Measurements from ENCODE around the gene IKZF3. TPM values are rescaled to one million over a fixed set of nuclear protein-coding genes. Genes with fewer than 3 reads are reported as not detected.

IKZF3 gene
- polyA plus RNA-seq, 1 donor (not counting 4 experiments of a cell fraction or from before 2014, with no cell fraction given): not detected

DNA sequence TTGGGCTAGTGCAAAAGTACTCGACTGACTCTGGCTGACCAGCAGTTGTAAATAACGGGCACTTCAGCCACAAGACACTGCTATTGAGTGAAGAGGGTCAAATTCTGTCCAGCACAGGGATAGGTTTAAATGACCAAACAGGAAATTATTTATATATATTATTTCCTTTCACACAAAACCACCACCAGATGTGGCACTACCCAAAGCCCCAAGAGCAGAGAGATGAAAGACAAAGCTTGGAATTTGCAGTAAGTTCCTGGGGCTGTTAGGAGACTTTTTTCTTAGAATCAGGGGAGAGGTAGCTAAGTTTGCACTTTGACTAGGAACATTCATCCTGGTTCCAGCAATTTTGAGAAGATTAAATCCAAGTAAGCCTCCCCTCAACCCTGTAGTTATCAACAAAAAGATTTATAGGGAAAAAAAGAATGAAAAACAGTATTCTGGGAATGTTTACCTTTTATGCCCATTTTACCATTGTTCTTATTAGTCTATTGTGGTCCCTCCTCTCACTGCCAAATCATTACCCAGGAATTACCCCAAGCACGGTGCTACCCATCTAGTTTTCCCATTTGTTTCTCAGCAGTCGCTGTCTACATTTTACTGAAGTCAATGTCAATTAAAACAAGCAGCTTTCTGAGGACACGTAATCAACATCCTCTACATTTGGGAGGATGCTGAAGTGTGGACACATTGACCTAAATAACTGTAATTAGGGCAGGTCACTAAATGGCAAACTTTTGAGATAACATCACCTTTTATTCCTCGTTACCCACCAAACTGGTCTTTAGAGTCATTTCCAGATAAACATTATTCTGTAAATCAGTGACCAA is 82.9 kb downstream of the IKZF3 start:
- Histone ChIP-seq H3K27me3 (ENCODE audit: control insufficient read depth, extremely low read depth, insufficient read depth, low read length) (no peaks in the 10 kb centered on the region), H3K79me2 (ENCODE audit: control insufficient read depth, insufficient read depth, low read length) (no peaks in the 10 kb centered on the region), H3K36me3 (ENCODE audit: control insufficient read depth in 2 of 2, extremely low read depth in 1 of 2, insufficient read depth in 2 of 2, low read length in 2 of 2) (no peaks in the 10 kb centered on the region), H3K27ac (ENCODE audit: control insufficient read depth, insufficient read depth, low read length) (peak overlapping the region; percentile 91), H3K4me3 (ENCODE audit: control insufficient read depth in 2 of 3, extremely low read depth in 1 of 3, insufficient read depth in 2 of 3, low read depth in 1 of 3, low read length in 3 of 3) (peak overlapping the region in 1 of 3 experiments; percentile 27), H3K9me3 (ENCODE audit: control insufficient read depth, low read depth, low read length) (no peaks in the 10 kb centered on the region), H2AFZ (ENCODE audit: control insufficient read depth, low read length) (peak overlapping the region; percentile 92), H3K9ac (ENCODE audit: control insufficient read depth, extremely low read depth, insufficient read depth, low read length) (peak overlapping the region; percentile 48), H3K9me1 (ENCODE audit: control insufficient read depth, extremely low read depth, insufficient read depth, low read length) (no peaks in the 10 kb centered on the region), H3K4me2 (ENCODE audit: control insufficient read depth, extremely low read depth, insufficient read depth, low read depth, low read length) (peak overlapping the region; percentile 91), H3K4me1 (ENCODE audit: control insufficient read depth, extremely low read depth, insufficient read depth, low read length) (peaks cover 25% of the 10 kb centered on the region), H4K20me1 (ENCODE audit: control insufficient read depth, extremely low read depth, insufficient read depth, low read length) (no peaks in the 10 kb centered on the region)
- DNase-seq (ENCODE audit: low read depth, low spot score) (no peak), FAIRE-seq (peak; percentile 23)
- TF ChIP-seq EZH2 (IDR thresholded peaks at IDR 0.05; ENCODE audit: low read length): no peak
- TF ChIP-seq, protein P1, sequence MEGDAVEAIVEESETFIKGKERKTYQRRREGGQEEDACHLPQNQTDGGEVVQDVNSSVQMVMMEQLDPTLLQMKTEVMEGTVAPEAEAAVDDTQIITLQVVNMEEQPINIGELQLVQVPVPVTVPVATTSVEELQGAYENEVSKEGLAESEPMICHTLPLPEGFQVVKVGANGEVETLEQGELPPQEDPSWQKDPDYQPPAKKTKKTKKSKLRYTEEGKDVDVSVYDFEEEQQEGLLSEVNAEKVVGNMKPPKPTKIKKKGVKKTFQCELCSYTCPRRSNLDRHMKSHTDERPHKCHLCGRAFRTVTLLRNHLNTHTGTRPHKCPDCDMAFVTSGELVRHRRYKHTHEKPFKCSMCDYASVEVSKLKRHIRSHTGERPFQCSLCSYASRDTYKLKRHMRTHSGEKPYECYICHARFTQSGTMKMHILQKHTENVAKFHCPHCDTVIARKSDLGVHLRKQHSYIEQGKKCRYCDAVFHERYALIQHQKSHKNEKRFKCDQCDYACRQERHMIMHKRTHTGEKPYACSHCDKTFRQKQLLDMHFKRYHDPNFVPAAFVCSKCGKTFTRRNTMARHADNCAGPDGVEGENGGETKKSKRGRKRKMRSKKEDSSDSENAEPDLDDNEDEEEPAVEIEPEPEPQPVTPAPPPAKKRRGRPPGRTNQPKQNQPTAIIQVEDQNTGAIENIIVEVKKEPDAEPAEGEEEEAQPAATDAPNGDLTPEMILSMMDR (optimal IDR thresholded peaks at IDR 0.05 in 1 of 3, IDR thresholded peaks at IDR 0.05 in 1 of 3, conservative IDR thresholded peaks at IDR 0.05 in 1 of 3; ENCODE audit: extremely low read depth in 1 of 3, insufficient read depth in 2 of 3, low read length in 3 of 3): no peak
- dilution Hi-C loops (cut with MboI; ENCODE audit: extremely low pct_ligation_motif_present, low sequenced_read_pairs): no loop called here

GRCh38 chr17:39777534-39778365 is 86.4 kb downstream of the IKZF3 start:
- H3K27ac ChIP-seq (ENCODE audit: control insufficient read depth, insufficient read depth, low read length): no peak overlapping the region
- DNase-seq (ENCODE audit: low read depth, low spot score) (no peak), FAIRE-seq (no peak)
- no peak overlapping the region for H3K4me2 ChIP-seq (ENCODE audit: control insufficient read depth, extremely low read depth, insufficient read depth, low read depth, low read length)
- no peaks in the 10 kb centered on the region for H3K79me2 ChIP-seq (ENCODE audit: control insufficient read depth, insufficient read depth, low read length)
- H3K4me3 ChIP-seq (ENCODE audit: control insufficient read depth in 2 of 3, extremely low read depth in 1 of 3, insufficient read depth in 2 of 3, low read depth in 1 of 3, low read length in 3 of 3): no peak overlapping the region
- no peak overlapping the region for H3K9ac ChIP-seq (ENCODE audit: control insufficient read depth, extremely low read depth, insufficient read depth, low read length)
- H2AFZ ChIP-seq (ENCODE audit: control insufficient read depth, low read length): no peak overlapping the region
- no peak for TF ChIP-seq EZH2 (IDR thresholded peaks at IDR 0.05; ENCODE audit: low read length)
- TF ChIP-seq, protein P1 (optimal IDR thresholded peaks at IDR 0.05 in 1 of 3, IDR thresholded peaks at IDR 0.05 in 1 of 3, conservative IDR thresholded peaks at IDR 0.05 in 1 of 3; ENCODE audit: extremely low read depth in 1 of 3, insufficient read depth in 2 of 3, low read length in 3 of 3): no peak
- no peaks in the 10 kb centered on the region for H4K20me1 ChIP-seq (ENCODE audit: control insufficient read depth, extremely low read depth, insufficient read depth, low read length)
- no peaks in the 10 kb centered on the region for H3K9me3 ChIP-seq (ENCODE audit: control insufficient read depth, low read depth, low read length)
- H3K4me1 ChIP-seq (ENCODE audit: control insufficient read depth, extremely low read depth, insufficient read depth, low read length): peaks cover 20% of the 10 kb centered on the region
- H3K9me1 ChIP-seq (ENCODE audit: control insufficient read depth, extremely low read depth, insufficient read depth, low read length): no peaks in the 10 kb centered on the region
- H3K36me3 ChIP-seq (ENCODE audit: control insufficient read depth in 2 of 2, extremely low read depth in 1 of 2, insufficient read depth in 2 of 2, low read length in 2 of 2): no peaks in the 10 kb centered on the region
- dilution Hi-C loops (cut with MboI; ENCODE audit: extremely low pct_ligation_motif_present, low sequenced_read_pairs): no loop called here
- H3K27me3 ChIP-seq (ENCODE audit: control insufficient read depth, extremely low read depth, insufficient read depth, low read length): peaks cover 13% of the 10 kb centered on the region

All from keratinocyte (primary cell).